HEK293T (cell line): ENCODE results near the gene DOC2A.

ENCODE experiments used
- CTCF ChIA-PET: fragments of 350-600 bp; formaldehyde crosslinking; extraction: SDS; loops from one replicate; lab custom pipeline; 2021; ENCODE audit warnings: antibody characterized with exemption, inconsistent platforms; lab: Yijun Ruan, JAX
- POLR2A ChIA-PET: fragments of 350-600 bp; formaldehyde crosslinking; extraction: SDS; loops from one replicate; lab custom pipeline; 2020; ENCODE audit warnings: antibody characterized with exemption, inconsistent platforms; lab: Yijun Ruan, JAX
- DNase-seq: peaks from one replicate; pipeline ENCODE4 v3.0.0; 2012; ENCODE audit warnings: mixed read lengths; ENCODE audit errors: extremely low spot score
- ARNT ChIP-seq: fragments of 450-650 bp; IDR thresholded peaks from 2 replicates; pipeline ENCODE4 v1.6.1; 2017; ENCODE audit warnings: mild to moderate bottlenecking
- BHLHE40 ChIP-seq: fragments of 450-650 bp; IDR thresholded peaks from 2 replicates; pipeline ENCODE4 v1.6.1; 2016; ENCODE audit warnings: mild to moderate bottlenecking, moderate library complexity, borderline replicate concordance
- CTBP1 ChIP-seq: fragments of 450-650 bp; IDR thresholded peaks from 2 replicates; pipeline ENCODE4 v1.6.1; 2016; ENCODE audit warnings: borderline replicate concordance
- ELF4 ChIP-seq: fragments of 450-650 bp; IDR thresholded peaks from 2 replicates; pipeline ENCODE4 v1.6.1; 2017; ENCODE audit warnings: antibody characterized with exemption
- FOXA1 ChIP-seq: fragments of 450-650 bp; IDR thresholded peaks from 2 replicates; pipeline ENCODE4 v1.6.1; 2016; ENCODE audit warnings: mild to moderate bottlenecking
- FOXK2 ChIP-seq: fragments of 450-650 bp; IDR thresholded peaks from 2 replicates; pipeline ENCODE4 v1.6.1; 2016; ENCODE audit warnings: mild to moderate bottlenecking
- FOXM1 ChIP-seq: fragments of 450-650 bp; IDR thresholded peaks from 2 replicates; pipeline ENCODE4 v1.6.1; 2017; ENCODE audit warnings: mild to moderate bottlenecking, borderline replicate concordance
- HDGF ChIP-seq: fragments of 450-650 bp; IDR thresholded peaks from 2 replicates; pipeline ENCODE4 v1.6.1; 2017; ENCODE audit warnings: antibody characterized with exemption, borderline replicate concordance
- L3MBTL2 ChIP-seq: fragments of 450-650 bp; conservative IDR thresholded peaks from 2 replicates; pipeline ENCODE4 v1.6.1; 2016; ENCODE audit warnings: mild to moderate bottlenecking
- LEF1 ChIP-seq: fragments of 450-650 bp; IDR thresholded peaks from 2 replicates; pipeline ENCODE4 v1.6.1; 2017; ENCODE audit warnings: mild to moderate bottlenecking, borderline replicate concordance
- NFRKB ChIP-seq: fragments of 450-650 bp; IDR thresholded peaks from 2 replicates; pipeline ENCODE4 v1.6.1; 2016; ENCODE audit warnings: mild to moderate bottlenecking, moderate library complexity
- SP1 ChIP-seq: fragments of 450-650 bp; IDR thresholded peaks from 2 replicates; pipeline ENCODE4 v1.6.1; 2017
- SUZ12 ChIP-seq: fragments of 450-650 bp; IDR thresholded peaks from 2 replicates; pipeline ENCODE4 v1.6.1; 2016; ENCODE audit warnings: mild to moderate bottlenecking
- TARDBP ChIP-seq: fragments of 450-650 bp; IDR thresholded peaks from 2 replicates; pipeline ENCODE4 v1.6.1; 2016
- ZNF384 ChIP-seq: fragments of 450-650 bp; IDR thresholded peaks from 2 replicates; pipeline ENCODE4 v1.6.1; 2016
- TF ChIP-seq, protein P1 (sequence below): fragments of 450-650 bp; IDR thresholded peaks from 2 replicates; pipeline ENCODE4 v1.6.1; 2016

Gene DOC2A

DNA sequence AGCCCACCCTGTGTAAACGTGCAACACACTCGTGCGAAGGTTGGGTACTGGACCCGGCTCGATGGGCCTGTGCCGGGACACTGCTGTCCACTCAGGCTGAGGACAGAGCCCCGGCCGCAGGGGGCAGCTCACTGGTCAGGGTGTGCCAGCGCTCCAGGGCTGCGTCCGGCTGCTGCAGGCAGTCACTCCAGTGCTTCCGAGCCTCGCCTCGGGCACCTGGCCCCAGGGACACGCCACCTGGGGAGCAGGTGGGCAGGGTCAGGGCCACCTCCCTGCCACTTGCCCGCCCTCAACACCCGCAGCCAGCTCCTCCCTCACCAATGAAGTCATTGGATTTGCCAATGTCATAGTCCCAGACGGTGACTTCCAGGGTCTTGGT, 4.7 kb downstream of the DOC2A start:
- TF ChIP-seq SP1 = no peak
- no peak for TF ChIP-seq SUZ12
- TF ChIP-seq FOXM1 = no peak
- TF ChIP-seq HDGF = no peak
- TF ChIP-seq FOXA1 = no peak
- TF ChIP-seq ELF4 = no peak
- CTCF ChIA-PET = interaction anchor here (0.5 to 0.6 kb wide), 3 partner anchors 14 to 172 kb away, joined by 3 to 4 read pairs (median 4); no protein-coding TSS in a partner anchor
- POLR2A ChIA-PET = interaction anchor here (1.3 to 3.5 kb wide), 3 partner anchors 12 to 80 kb away, joined by 3 to 18 read pairs (median 9); partner anchors contain the start of genes HIRIP3 and KCTD13
- DNase-seq = no peak

DNA sequence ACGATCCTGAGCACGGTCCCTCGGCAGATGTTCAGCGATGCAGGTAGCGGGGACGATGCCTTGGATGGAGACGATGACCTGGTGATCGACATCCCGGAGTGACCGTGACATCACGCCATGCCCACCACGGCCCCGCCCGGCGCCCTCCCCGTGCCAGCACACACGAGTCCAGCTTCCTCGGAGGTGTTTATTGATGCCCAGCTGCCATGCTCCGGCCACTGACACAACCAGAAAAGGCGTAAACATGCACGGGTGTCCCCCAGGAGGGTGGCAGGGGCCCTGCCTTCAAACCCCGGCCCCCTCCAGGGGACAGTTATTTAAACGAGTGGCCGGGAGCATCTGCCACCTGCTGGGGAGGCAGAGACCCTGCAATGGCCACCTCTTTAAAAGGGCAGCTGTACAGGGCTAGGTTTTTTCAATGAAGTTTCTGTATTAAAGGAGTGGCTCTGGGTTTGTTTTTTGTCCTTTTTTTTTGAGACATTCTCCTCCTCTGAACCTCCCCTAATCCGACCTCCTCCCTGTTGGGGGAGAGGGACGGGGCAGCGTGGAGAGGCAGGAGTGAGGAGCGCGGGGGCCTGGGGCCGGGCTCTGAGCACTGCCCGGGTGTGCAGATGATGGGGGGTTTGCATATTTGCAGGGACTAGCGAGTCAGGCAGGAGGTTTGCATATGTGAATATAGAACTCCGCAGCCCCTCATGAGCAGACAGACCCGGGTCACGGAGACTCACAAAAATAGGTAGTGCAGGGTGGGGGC, 5.3 kb downstream of the DOC2A start:
- peak; percentile 79 for DNase-seq

DNA sequence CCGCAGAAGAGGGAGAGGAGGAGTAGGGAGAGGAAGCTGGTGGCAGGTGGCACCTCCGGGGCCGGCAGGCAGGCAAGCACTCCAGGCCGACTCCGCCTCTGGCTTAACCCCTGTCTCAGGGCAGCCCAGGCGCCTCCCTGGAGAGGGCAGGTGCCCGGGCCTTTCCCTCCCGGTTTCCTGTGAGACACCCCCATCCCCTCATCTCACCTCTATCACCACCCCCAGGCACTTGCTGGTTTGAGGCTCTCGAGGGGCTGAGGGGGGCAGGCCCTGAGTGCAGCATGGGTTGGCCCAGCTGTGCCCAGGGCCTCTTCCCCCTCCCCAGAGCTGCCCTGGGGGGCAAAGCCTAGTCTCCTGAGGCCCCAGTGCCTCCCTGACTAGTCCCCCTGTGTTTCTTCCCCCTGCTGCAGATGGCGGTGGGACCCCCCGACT, 6.0 kb downstream of the DOC2A start:
- no peak for DNase-seq
- ChIA-PET CTCF (interaction anchor here (0.7 kb wide), 1 partner anchor 193 kb away, joined by 3 read pairs; no protein-coding TSS in a partner anchor), POLR2A (interaction anchor here (1.3 to 3.5 kb wide), 3 partner anchors 11 to 197 kb away, joined by 3 to 18 read pairs (median 9); partner anchors contain the start of genes HIRIP3 and KCTD13)
- no peak for TF ChIP-seq FOXK2
- 0 out of 2 replicates have a peak, but pooled peaks have one; percentile 59 for TF ChIP-seq HDGF

More for the DNA sequence above, 5.3 kb downstream of the DOC2A start:
- TF ChIP-seq ELF4 = no peak
- TF ChIP-seq ARNT = no peak
- TF ChIP-seq HDGF = 0 out of 2 replicates have a peak, but pooled peaks have one; percentile 82
- CTCF ChIA-PET = interaction anchor here (0.5 to 0.6 kb wide), 3 partner anchors 14 to 171 kb away, joined by 3 to 4 read pairs (median 4); no protein-coding TSS in a partner anchor
- POLR2A ChIA-PET = interaction anchor here (1.3 to 3.5 kb wide), 4 partner anchors 11 to 198 kb away, joined by 3 to 18 read pairs (median 6); partner anchors contain the start of genes HIRIP3 and KCTD13

DNA sequence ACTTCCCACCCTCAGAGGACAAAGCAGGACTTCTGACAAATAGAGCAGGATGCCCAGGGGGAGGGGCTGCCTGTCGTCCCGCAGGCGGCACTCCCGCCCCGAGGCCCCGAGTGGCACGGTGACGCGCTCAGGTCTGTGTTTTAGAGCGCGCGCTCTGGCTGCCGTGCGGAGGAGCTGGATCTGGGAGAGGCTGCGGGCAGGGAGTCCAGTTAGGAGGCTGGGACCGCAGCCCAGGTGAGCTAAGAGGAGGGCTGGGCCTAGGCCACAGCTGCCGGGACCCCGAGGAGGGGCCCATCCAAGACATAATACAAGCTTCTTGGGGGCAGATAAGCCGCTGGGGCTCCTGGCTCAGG, 6.4 kb downstream of the DOC2A start:
- TF ChIP-seq LEF1 (no peak), SUZ12 (no peak), CTBP1 (no peak), FOXA1 (no peak), ELF4 (no peak), SP1 (no peak), NFRKB (no peak), HDGF (no peak), FOXK2 (no peak), ARNT (no peak), BHLHE40 (no peak), FOXM1 (no peak), ZNF384 (no peak), TARDBP (no peak), L3MBTL2 (no peak)
- TF ChIP-seq, protein P1, sequence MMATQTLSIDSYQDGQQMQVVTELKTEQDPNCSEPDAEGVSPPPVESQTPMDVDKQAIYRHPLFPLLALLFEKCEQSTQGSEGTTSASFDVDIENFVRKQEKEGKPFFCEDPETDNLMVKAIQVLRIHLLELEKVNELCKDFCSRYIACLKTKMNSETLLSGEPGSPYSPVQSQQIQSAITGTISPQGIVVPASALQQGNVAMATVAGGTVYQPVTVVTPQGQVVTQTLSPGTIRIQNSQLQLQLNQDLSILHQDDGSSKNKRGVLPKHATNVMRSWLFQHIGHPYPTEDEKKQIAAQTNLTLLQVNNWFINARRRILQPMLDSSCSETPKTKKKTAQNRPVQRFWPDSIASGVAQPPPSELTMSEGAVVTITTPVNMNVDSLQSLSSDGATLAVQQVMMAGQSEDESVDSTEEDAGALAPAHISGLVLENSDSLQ = no peak
- ChIA-PET CTCF (interaction anchor here (0.6 to 0.7 kb wide), 2 partner anchors 9 to 193 kb away, joined by 3 read pairs; partner anchors contain the start of gene HIRIP3), POLR2A (interaction anchor here (1.3 to 3.5 kb wide), 3 partner anchors 10 to 197 kb away, joined by 3 to 18 read pairs (median 9); partner anchors contain the start of genes HIRIP3 and KCTD13)
- DNase-seq = no peak

DNA sequence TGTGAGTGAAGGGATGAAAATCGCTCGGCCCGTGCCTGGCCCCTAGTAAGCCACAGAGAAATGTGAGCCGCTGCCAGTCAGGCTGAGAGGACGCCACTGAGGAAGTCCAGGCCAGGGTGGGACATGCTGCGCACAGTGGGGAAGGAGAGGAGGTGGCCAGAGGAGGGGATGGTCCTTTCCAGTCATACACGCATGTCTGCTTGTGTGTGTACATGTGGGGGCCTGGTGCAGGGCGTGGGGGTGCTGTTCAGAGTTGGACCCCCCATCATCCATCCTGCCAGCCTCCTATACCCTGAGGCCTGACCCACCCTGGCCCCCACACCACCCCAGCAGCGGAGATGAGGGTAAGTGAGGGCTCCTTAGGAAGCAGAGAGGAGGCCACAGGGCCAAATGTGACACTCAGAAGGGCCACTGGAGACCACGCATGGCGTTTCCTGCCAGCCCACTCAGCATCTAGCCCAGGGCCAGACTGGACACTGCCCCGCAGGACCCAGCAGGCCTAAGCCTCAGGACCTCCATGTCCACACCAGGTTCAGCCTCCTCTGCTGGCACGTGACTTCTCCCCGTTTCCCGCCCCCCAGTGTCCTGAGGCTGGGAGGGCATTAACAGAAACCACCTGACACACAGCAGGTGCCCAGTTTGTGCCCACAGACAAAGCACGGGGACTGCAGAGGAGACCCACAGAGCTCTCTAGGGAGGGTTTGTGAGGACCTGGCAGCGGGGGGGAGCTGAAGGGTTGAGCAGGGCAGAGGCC, 7.0 kb downstream of the DOC2A start:
- POLR2A ChIA-PET = interaction anchor here (2.0 to 3.5 kb wide), 2 partner anchors 10 to 78 kb away, joined by 9 to 18 read pairs; partner anchors contain the start of genes HIRIP3 and KCTD13
- CTCF ChIA-PET = interaction anchor here (0.6 to 0.7 kb wide), 2 partner anchors 8 to 192 kb away, joined by 3 read pairs; partner anchors contain the start of gene HIRIP3
- TF ChIP-seq NFRKB = no peak
- no peak for TF ChIP-seq CTBP1
- TF ChIP-seq FOXK2 = no peak
- no peak for TF ChIP-seq ELF4
- TF ChIP-seq ZNF384 = no peak
- TF ChIP-seq HDGF = no peak
- TF ChIP-seq BHLHE40 = no peak
- no peak for TF ChIP-seq L3MBTL2
- TF ChIP-seq FOXM1 = no peak
- no peak for TF ChIP-seq ARNT
- TF ChIP-seq FOXA1 = no peak
- no peak for TF ChIP-seq TARDBP
- no peak for TF ChIP-seq SUZ12
- TF ChIP-seq SP1 = no peak
- TF ChIP-seq LEF1 = no peak
- TF ChIP-seq, protein P1 = no peak
- DNase-seq = no peak

DNA sequence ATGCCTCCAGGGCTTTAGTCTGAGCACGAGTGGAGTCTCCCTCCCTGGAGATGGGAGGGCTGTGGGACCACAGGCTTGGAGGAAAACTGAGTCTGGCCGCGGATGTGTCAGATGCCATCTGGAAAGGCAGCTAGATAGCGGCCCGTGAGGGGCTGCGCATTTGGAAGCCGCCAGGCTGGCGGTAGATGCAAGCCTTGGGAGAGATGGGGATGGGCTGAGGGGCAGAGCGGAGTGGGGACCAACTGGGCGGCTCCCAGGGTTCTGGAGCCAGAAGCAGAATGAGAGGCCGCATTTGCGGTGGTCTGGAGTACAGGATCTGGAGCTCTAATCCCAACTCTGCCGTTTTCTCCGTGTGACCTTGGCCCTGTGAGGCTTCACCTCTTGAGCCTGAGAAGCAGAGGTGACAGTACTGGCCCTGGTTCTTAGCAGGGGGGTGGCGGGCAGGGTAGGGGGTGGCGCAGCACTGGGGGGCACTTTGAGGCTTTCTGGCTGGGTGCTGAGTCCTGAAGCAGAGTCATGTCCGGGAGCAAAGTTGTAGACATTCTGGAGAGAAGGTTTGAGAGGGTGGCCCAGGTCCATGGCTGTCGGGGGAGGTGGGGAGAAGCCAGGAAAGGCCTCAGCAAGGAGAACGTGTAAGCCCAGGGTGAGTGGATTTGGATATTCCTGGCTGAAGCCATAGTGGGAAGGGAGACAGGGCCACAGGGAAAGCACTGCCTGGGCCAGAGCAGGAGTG, 8.0 kb downstream of the DOC2A start:
- TF ChIP-seq NFRKB = no peak
- TF ChIP-seq FOXM1 = no peak
- TF ChIP-seq SP1 = no peak
- TF ChIP-seq ELF4 = no peak
- CTCF ChIA-PET = interaction anchor here (0.7 kb wide), 1 partner anchor 14 kb away, joined by 3 read pairs; no protein-coding TSS in a partner anchor
- DNase-seq = no peak
- POLR2A ChIA-PET = interaction anchor here (0.8 to 3.5 kb wide), 6 partner anchors 9 to 195 kb away, joined by 3 to 18 read pairs (median 4); partner anchors contain the start of genes HIRIP3 and TAOK2
